ENCODE measurements around the gene TOM1L1.

TOM1L1 gene

DNA sequence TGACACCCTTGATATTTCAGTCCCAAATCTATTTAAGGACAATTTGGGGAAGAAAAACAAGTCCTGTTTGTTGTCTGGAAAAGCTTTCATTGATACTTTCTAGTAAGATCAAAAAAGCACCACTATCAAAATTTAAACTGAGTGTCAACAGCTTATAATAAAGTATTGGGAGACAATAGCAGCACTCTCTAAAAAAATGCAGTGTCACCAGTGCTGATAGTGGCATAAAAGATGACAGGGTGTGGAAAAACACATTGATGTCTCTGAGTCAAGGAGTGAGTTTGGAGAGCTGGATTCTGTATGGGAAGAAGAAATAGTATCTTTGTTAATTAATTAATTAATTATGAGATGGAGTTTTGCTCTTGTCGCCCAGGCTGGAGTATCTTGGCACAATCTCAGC is 8.3 kb upstream of the TOM1L1 start:
- TF ChIP-seq EZH2phosphoT487 (conservative IDR thresholded peaks at IDR 0.05; ENCODE audit: low read length): no peak
- no peaks in the 10 kb centered on the region for H3K79me2 ChIP-seq (ENCODE audit: insufficient read depth, low read length)

DNA sequence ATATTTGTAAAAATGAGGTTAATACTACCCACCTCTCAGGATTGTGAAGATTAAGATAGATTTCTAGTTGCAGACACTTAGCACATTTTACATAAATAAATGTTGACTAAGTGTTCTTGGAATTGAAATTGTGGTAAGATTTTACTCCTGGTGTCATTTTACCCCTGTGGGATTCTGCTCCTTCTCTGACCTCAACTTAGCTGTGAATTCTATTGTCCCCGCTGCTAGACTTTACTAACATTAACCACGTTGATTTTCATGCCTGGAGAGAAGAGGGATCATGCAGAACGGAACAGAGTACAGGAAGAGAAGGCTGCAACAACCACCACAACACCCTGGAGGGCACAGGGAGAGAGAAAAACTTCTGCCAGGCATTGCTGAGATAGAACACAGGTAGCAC is 2.1 kb upstream of the TOM1L1 start:
- Histone ChIP-seq H3K4me3 (ENCODE audit: insufficient read depth, low read length, poor library complexity, severe bottlenecking) (no peak overlapping the region), H2AFZ (ENCODE audit: low read depth, low read length, severe bottlenecking) (no peak overlapping the region), H3K9me3 (ENCODE audit: insufficient read depth, low read length) (no peaks in the 10 kb centered on the region), H3K27me3 (ENCODE audit: low read length) (no peaks in the 10 kb centered on the region), H3K27ac (ENCODE audit: low read depth, low read length) (no peak overlapping the region), H3K9me2 (replicated peaks; ENCODE audit: insufficient read depth, low read length) (no peaks in the 10 kb centered on the region), H3K4me2 (ENCODE audit: low read depth, low read length, poor library complexity, severe bottlenecking) (no peak overlapping the region), H3K79me2 (ENCODE audit: insufficient read depth, low read length) (no peaks in the 10 kb centered on the region), H3K9ac (ENCODE audit: low read length) (no peak overlapping the region), H3F3A (ENCODE audit: insufficient read depth) (no peaks in the 10 kb centered on the region), H4K20me1 (ENCODE audit: low read depth, low read length) (no peaks in the 10 kb centered on the region), H3K36me3 (ENCODE audit: low read length) (no peaks in the 10 kb centered on the region)
- TF ChIP-seq, protein P1, sequence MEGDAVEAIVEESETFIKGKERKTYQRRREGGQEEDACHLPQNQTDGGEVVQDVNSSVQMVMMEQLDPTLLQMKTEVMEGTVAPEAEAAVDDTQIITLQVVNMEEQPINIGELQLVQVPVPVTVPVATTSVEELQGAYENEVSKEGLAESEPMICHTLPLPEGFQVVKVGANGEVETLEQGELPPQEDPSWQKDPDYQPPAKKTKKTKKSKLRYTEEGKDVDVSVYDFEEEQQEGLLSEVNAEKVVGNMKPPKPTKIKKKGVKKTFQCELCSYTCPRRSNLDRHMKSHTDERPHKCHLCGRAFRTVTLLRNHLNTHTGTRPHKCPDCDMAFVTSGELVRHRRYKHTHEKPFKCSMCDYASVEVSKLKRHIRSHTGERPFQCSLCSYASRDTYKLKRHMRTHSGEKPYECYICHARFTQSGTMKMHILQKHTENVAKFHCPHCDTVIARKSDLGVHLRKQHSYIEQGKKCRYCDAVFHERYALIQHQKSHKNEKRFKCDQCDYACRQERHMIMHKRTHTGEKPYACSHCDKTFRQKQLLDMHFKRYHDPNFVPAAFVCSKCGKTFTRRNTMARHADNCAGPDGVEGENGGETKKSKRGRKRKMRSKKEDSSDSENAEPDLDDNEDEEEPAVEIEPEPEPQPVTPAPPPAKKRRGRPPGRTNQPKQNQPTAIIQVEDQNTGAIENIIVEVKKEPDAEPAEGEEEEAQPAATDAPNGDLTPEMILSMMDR (IDR thresholded peaks at IDR 0.05; ENCODE audit: insufficient read depth, low read length, poor library complexity, severe bottlenecking): no peak
- TF ChIP-seq EZH2phosphoT487 (conservative IDR thresholded peaks at IDR 0.05; ENCODE audit: low read length): no peak

More for the DNA sequence above, 8.3 kb upstream of the TOM1L1 start:
- H3F3A ChIP-seq (ENCODE audit: insufficient read depth): no peaks in the 10 kb centered on the region
- no peaks in the 10 kb centered on the region for H3K27me3 ChIP-seq (ENCODE audit: low read length)
- no peak overlapping the region for H3K4me2 ChIP-seq (ENCODE audit: low read depth, low read length, poor library complexity, severe bottlenecking)
- no peak overlapping the region for H2AFZ ChIP-seq (ENCODE audit: low read depth, low read length, severe bottlenecking)
- no peaks in the 10 kb centered on the region for H3K9me3 ChIP-seq (ENCODE audit: insufficient read depth, low read length)
- no peak overlapping the region for H3K4me3 ChIP-seq (ENCODE audit: insufficient read depth, low read length, poor library complexity, severe bottlenecking)
- no peaks in the 10 kb centered on the region for H3K9me2 ChIP-seq (replicated peaks; ENCODE audit: insufficient read depth, low read length)
- H3K9ac ChIP-seq (ENCODE audit: low read length): no peak overlapping the region
- no peaks in the 10 kb centered on the region for H3K36me3 ChIP-seq (ENCODE audit: low read length)
- H4K20me1 ChIP-seq (ENCODE audit: low read depth, low read length): no peaks in the 10 kb centered on the region
- no peak overlapping the region for H3K27ac ChIP-seq (ENCODE audit: low read depth, low read length)

DNA sequence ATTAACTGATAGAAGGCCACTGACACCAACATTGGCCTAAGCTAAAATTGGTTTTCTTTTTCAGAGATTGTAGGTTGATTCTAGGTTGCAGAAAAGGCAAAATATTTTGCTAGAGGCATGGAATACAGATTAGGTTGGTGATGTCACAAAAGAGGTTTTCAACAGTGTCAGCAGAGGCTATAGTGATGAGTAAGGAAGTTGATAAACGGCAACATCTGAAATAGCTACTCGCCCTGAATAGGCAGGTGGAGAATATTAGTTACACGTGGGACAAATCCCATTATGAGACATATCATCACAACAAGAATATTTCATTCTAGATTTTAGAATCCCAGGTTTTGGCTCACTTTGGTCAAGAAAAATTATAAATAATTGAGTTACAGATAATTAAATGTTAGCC is 1.5 kb upstream of the TOM1L1 start:
- TF ChIP-seq, protein P1 (IDR thresholded peaks at IDR 0.05; ENCODE audit: insufficient read depth, low read length, poor library complexity, severe bottlenecking): no peak
- TF ChIP-seq EZH2phosphoT487 (conservative IDR thresholded peaks at IDR 0.05; ENCODE audit: low read length): no peak
- Histone ChIP-seq H3K9me3 (ENCODE audit: insufficient read depth, low read length) (no peaks in the 10 kb centered on the region), H3K79me2 (ENCODE audit: insufficient read depth, low read length) (no peaks in the 10 kb centered on the region), H3F3A (ENCODE audit: insufficient read depth) (no peaks in the 10 kb centered on the region), H3K9ac (ENCODE audit: low read length) (no peak overlapping the region), H3K4me3 (ENCODE audit: insufficient read depth, low read length, poor library complexity, severe bottlenecking) (no peak overlapping the region), H3K27me3 (ENCODE audit: low read length) (no peaks in the 10 kb centered on the region), H3K36me3 (ENCODE audit: low read length) (no peaks in the 10 kb centered on the region), H3K9me2 (replicated peaks; ENCODE audit: insufficient read depth, low read length) (no peaks in the 10 kb centered on the region), H3K27ac (ENCODE audit: low read depth, low read length) (no peak overlapping the region), H3K4me2 (ENCODE audit: low read depth, low read length, poor library complexity, severe bottlenecking) (no peak overlapping the region), H2AFZ (ENCODE audit: low read depth, low read length, severe bottlenecking) (no peak overlapping the region), H4K20me1 (ENCODE audit: low read depth, low read length) (no peaks in the 10 kb centered on the region)

DNA sequence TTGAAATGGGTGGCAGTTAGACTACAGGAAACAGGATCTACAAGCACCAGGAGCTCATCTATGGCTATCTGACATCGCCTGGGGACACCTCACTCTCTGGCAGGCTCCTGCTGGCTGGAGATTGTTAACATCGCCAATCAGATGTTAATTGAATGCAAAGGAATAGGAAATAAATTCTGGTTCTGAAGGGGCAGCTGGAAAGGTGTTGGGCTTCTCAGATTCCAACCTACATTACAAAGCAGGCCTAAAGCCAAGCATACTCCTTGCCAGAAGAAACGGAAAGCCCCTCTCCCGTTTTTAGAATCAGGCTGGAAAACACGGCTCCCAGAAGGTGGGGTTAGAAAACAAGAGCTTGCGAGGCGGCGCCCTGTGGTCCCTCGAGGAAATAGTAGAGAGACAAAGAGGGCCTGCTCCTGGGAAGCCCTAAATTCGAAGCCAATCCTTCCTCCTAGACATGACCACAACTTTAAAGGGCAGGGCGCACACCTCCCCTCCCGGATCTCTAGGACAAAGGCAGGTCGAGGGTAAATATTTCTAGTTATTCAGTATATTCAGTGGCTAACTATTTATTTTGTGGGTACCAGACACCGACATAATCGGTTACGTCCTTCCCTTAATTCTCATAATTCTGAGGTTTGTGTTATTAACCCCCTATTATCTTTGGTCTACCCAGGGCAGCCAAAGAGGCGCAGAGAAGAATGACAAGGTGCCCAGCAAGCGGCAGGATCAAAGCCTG is 763 bp upstream of the TOM1L1 start:
- H3K27ac ChIP-seq (ENCODE audit: low read depth, low read length): no peak overlapping the region
- H3K79me2 ChIP-seq (ENCODE audit: insufficient read depth, low read length): no peaks in the 10 kb centered on the region
- TF ChIP-seq, protein P1 (IDR thresholded peaks at IDR 0.05; ENCODE audit: insufficient read depth, low read length, poor library complexity, severe bottlenecking): no peak
- no peak for TF ChIP-seq EZH2phosphoT487 (conservative IDR thresholded peaks at IDR 0.05; ENCODE audit: low read length)
- no peaks in the 10 kb centered on the region for H3K36me3 ChIP-seq (ENCODE audit: low read length)
- H3K9me3 ChIP-seq (ENCODE audit: insufficient read depth, low read length): no peaks in the 10 kb centered on the region
- H3K27me3 ChIP-seq (ENCODE audit: low read length): no peaks in the 10 kb centered on the region
- no peaks in the 10 kb centered on the region for H3F3A ChIP-seq (ENCODE audit: insufficient read depth)
- H3K9me2 ChIP-seq (replicated peaks; ENCODE audit: insufficient read depth, low read length): no peaks in the 10 kb centered on the region
- no peak overlapping the region for H3K4me2 ChIP-seq (ENCODE audit: low read depth, low read length, poor library complexity, severe bottlenecking)
- no peaks in the 10 kb centered on the region for H4K20me1 ChIP-seq (ENCODE audit: low read depth, low read length)
- no peak overlapping the region for H3K9ac ChIP-seq (ENCODE audit: low read length)
- no peak overlapping the region for H2AFZ ChIP-seq (ENCODE audit: low read depth, low read length, severe bottlenecking)
- no peak overlapping the region for H3K4me3 ChIP-seq (ENCODE audit: insufficient read depth, low read length, poor library complexity, severe bottlenecking)
